ENCODE results near the gene MRPL14. TPM values are rescaled to one million over a fixed set of nuclear protein-coding genes. Genes with fewer than 3 reads are reported as not detected.

Gene MRPL14
- total and polyA plus RNA-seq, 2 of the 4 experiments (the other 2 are of a cell fraction), result 43.7 to 87.9 TPM

DNA sequence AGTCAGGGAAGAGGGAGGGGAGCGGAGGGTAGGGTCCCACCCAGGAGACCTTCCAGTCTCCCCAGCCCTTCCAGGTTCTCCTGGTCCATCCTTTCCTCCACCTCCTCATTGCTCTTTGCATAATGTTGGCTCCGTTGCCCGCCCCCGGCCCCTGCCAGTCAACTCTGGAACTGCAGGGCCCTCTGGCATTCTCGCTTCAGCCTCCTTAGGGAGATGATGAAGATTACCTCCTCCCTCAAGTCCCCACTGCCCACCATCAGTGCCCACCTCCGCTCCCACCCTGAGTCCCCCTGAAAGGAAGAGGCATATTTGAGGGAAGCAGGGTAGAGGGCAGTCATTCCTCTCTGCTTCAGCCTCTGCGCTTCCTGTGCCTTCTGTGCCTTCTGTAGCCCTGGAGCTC lies 8.6 kb upstream of the MRPL14 start:
- H4K5ac ChIP-seq (ENCODE audit: low read depth, low read length), result no peak overlapping the region

More for the DNA sequence above, 8.6 kb upstream of the MRPL14 start:
- H2AFZ ChIP-seq (replicated peaks; ENCODE audit: low read length, poor library complexity), result no peak overlapping the region
- peaks cover 9% of the 10 kb centered on the region for H4K20me1 ChIP-seq (ENCODE audit: insufficient read depth, low read length)
- H3K9me3 ChIP-seq (ENCODE audit: control insufficient read depth, insufficient read depth, low read length), result no peaks in the 10 kb centered on the region
- no peak overlapping the region for H3K4me3 ChIP-seq (ENCODE audit: insufficient read depth, low read depth, low read length)
- no peak overlapping the region for H3K23ac ChIP-seq (ENCODE audit: low read depth, low read length)
- dilution Hi-C loops (cut with HindIII; ENCODE audit: low sequenced_read_pairs, unreplicated experiment), result no loop called here
- intact Hi-C loops (cut with micrococcal nuclease), result no loop called here
- no peak overlapping the region for H3K56ac ChIP-seq (ENCODE audit: extremely low read depth, insufficient read depth, low read length)
- H3K36me3 ChIP-seq (ENCODE audit: control insufficient read depth, insufficient read depth, low read length), result peaks cover 46% of the 10 kb centered on the region
- no CpG with 5 or more reads among the region's 7 CpGs for WGBS, 2 experiments (ENCODE audit: extremely low coverage in 2 of 2, insufficient read length in 1 of 2)
- no peak overlapping the region for H3K9ac ChIP-seq (ENCODE audit: low read depth, low read length)
- DNase-seq (no peak), ATAC-seq (ENCODE audit: low read depth) (no peak)
- H3K14ac ChIP-seq (replicated peaks; ENCODE audit: low read depth, low read length), result no peak overlapping the region
- no peak overlapping the region for H4K91ac ChIP-seq (ENCODE audit: insufficient read depth, low read depth, low read length)
- peaks cover 7% of the 10 kb centered on the region; the same call in 1 of the 2 replicates for H3K4me1 ChIP-seq (ENCODE audit: control insufficient read depth, insufficient read depth, low read length)
- H4K8ac ChIP-seq (ENCODE audit: low read depth in 2 of 2, low read length in 2 of 2), result no peak overlapping the region
- no peaks in the 10 kb centered on the region for H3K27me3 ChIP-seq (ENCODE audit: control insufficient read depth, insufficient read depth, low read length)
- BruUV-seq (replicated peaks), result no TSS peak
- in situ Hi-C loops (cut with MboI; ENCODE audit: low sequenced_read_pairs), result no loop called here
- no peak overlapping the region for H3K4me2 ChIP-seq (ENCODE audit: low read depth, low read length)
- no peak overlapping the region for H3K27ac ChIP-seq (ENCODE audit: insufficient read depth, low read length)
- CTCF ChIA-PET, result no interaction called here
- H2BK120ac ChIP-seq (ENCODE audit: low read depth, low read length), result no peak overlapping the region
- no peak overlapping the region for H2BK20ac ChIP-seq (ENCODE audit: low read depth, low read length)
- H3K4ac ChIP-seq (ENCODE audit: low read depth, low read length), result no peak overlapping the region
- no peak for TF ChIP-seq RAD21 (IDR thresholded peaks at IDR 0.05; ENCODE audit: low read length)
- TF ChIP-seq, protein P1, sequence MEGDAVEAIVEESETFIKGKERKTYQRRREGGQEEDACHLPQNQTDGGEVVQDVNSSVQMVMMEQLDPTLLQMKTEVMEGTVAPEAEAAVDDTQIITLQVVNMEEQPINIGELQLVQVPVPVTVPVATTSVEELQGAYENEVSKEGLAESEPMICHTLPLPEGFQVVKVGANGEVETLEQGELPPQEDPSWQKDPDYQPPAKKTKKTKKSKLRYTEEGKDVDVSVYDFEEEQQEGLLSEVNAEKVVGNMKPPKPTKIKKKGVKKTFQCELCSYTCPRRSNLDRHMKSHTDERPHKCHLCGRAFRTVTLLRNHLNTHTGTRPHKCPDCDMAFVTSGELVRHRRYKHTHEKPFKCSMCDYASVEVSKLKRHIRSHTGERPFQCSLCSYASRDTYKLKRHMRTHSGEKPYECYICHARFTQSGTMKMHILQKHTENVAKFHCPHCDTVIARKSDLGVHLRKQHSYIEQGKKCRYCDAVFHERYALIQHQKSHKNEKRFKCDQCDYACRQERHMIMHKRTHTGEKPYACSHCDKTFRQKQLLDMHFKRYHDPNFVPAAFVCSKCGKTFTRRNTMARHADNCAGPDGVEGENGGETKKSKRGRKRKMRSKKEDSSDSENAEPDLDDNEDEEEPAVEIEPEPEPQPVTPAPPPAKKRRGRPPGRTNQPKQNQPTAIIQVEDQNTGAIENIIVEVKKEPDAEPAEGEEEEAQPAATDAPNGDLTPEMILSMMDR (conservative IDR thresholded peaks at IDR 0.05; ENCODE audit: low read depth, low read length), result 0 out of 2 replicates have a peak, but pooled peaks have one; percentile 10
- no peak overlapping the region for H2AK5ac ChIP-seq (ENCODE audit: low read depth, low read length)
- no peak overlapping the region for H2BK15ac ChIP-seq (ENCODE audit: low read depth, low read length)
- POLR2A ChIA-PET (ENCODE audit: unreplicated experiment), result no interaction called here
- H3K9me1 ChIP-seq (ENCODE audit: insufficient read depth, low read length), result peaks cover 8% of the 10 kb centered on the region; the same call in 1 of the 2 replicates
- no peak overlapping the region for H2AK9ac ChIP-seq (replicated peaks; ENCODE audit: low read depth, low read length, poor library complexity)
- H3K18ac ChIP-seq (ENCODE audit: low read depth, low read length), result no peak overlapping the region
- no peak overlapping the region for H2BK5ac ChIP-seq (ENCODE audit: low read depth, low read length, poor library complexity, severe bottlenecking)
- peaks cover 18 to 47% of the 10 kb centered on the region in 2 experiments for H3K79me1 ChIP-seq (ENCODE audit: low read depth in 1 of 2, low read length in 2 of 2)

All from IMR-90 (cell line).